Prostate gland (tissue), 2 donors: ENCODE measurements around the gene QPCT.

ENCODE experiments used
- POLR2A ChIP-seq: fragments of 450-650 bp; IDR thresholded peaks from one replicate; pipeline ENCODE4 v1.6.1; 2016; ENCODE audit warnings: antibody characterized with exemption, mild to moderate bottlenecking
- POLR2AphosphoS5 ChIP-seq: sonication (generic); formaldehyde crosslinking; IDR thresholded peaks from one replicate; pipeline ENCODE4 v1.6.1; 2017; ENCODE audit warnings: antibody characterized with exemption
- TF ChIP-seq, protein P1 (sequence below), 4 experiments: fragments of 200-600 bp in 2 of 4; fragments of 450-650 bp in 2 of 4; sonication (generic) in 2 of 4; IDR thresholded peaks; 1 replicate in 3 of 4; 2 replicates in 1 of 4; pipeline ENCODE4 v1.5.1; 2016 to 2019; ENCODE audit warnings: antibody characterized with exemption in 4 of 4, mild to moderate bottlenecking in 2 of 4, moderate library complexity in 2 of 4

GRCh38 chr2:37307500-37307899 is 36.9 kb upstream of the QPCT start:
- TF ChIP-seq, protein P1, sequence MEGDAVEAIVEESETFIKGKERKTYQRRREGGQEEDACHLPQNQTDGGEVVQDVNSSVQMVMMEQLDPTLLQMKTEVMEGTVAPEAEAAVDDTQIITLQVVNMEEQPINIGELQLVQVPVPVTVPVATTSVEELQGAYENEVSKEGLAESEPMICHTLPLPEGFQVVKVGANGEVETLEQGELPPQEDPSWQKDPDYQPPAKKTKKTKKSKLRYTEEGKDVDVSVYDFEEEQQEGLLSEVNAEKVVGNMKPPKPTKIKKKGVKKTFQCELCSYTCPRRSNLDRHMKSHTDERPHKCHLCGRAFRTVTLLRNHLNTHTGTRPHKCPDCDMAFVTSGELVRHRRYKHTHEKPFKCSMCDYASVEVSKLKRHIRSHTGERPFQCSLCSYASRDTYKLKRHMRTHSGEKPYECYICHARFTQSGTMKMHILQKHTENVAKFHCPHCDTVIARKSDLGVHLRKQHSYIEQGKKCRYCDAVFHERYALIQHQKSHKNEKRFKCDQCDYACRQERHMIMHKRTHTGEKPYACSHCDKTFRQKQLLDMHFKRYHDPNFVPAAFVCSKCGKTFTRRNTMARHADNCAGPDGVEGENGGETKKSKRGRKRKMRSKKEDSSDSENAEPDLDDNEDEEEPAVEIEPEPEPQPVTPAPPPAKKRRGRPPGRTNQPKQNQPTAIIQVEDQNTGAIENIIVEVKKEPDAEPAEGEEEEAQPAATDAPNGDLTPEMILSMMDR (IDR thresholded peaks at IDR 0.05) = no peak
- TF ChIP-seq POLR2A (no peak), POLR2AphosphoS5 (no peak)
